H9 (cell line): Measurements from ENCODE around the gene NECAB2. TPM values are rescaled to one million over a fixed set of nuclear protein-coding genes. Genes with fewer than 3 reads are reported as not detected.

Experiments
- DNase-seq: peaks from one replicate; pipeline ENCODE4 v3.0.0-alpha.2; 2017
- H2AFZ ChIP-seq: one replicate; pipeline ENCODE4 v1.6.1; 2013; ENCODE audit warnings: mild to moderate bottlenecking, low read length, control low read depth, moderate library complexity
- H2AK5ac ChIP-seq: 2 replicates; pipeline ENCODE4 v1.6.1; 2013; ENCODE audit warnings: low read length, control low read depth, mixed read lengths; ENCODE audit not compliant: insufficient read length
- H2BK120ac ChIP-seq: one replicate; pipeline ENCODE4 v1.6.1; 2013; ENCODE audit warnings: low read depth, mild to moderate bottlenecking, low read length, control low read depth, inconsistent platforms; ENCODE audit not compliant: poor library complexity, severe bottlenecking
- H2BK12ac ChIP-seq: 2 replicates; pipeline ENCODE4 v1.6.1; 2013; ENCODE audit warnings: low read length, control low read depth, mixed read lengths, low read depth; ENCODE audit not compliant: insufficient read length
- H2BK15ac ChIP-seq: 2 replicates; pipeline ENCODE4 v1.6.1; 2013; ENCODE audit warnings: low read depth, low read length, control low read depth
- H2BK20ac ChIP-seq: one replicate; pipeline ENCODE4 v1.6.1; 2013; ENCODE audit warnings: low read depth, mild to moderate bottlenecking, low read length, control low read depth, inconsistent platforms; ENCODE audit not compliant: poor library complexity, severe bottlenecking
- H2BK5ac ChIP-seq: 2 replicates; pipeline ENCODE4 v1.6.1; 2013; ENCODE audit warnings: low read length, control low read depth, mixed read lengths; ENCODE audit not compliant: insufficient read length
- H3K14ac ChIP-seq: 2 replicates; pipeline ENCODE4 v1.6.1; 2013; ENCODE audit warnings: low read length, control low read depth; ENCODE audit not compliant: insufficient read depth
- H3K18ac ChIP-seq: 2 replicates; pipeline ENCODE4 v1.6.1; 2013; ENCODE audit warnings: low read depth, mild to moderate bottlenecking, mixed read lengths, low read length, control low read depth; ENCODE audit not compliant: insufficient read length
- H3K23ac ChIP-seq: 2 replicates; pipeline ENCODE4 v1.6.1; 2013; ENCODE audit warnings: low read length, control low read depth, mixed read lengths, low read depth; ENCODE audit not compliant: insufficient read length
- H3K23me2 ChIP-seq: 2 replicates; pipeline ENCODE4 v1.6.1; 2013; ENCODE audit warnings: low read depth, mild to moderate bottlenecking, mixed read lengths, low read length, control low read depth; ENCODE audit not compliant: insufficient read length, poor library complexity, severe bottlenecking
- H3K27ac ChIP-seq: 2 replicates; pipeline ENCODE4 v1.5.1; 2013; ENCODE audit warnings: low read length, control low read depth, mixed read lengths, low read depth; ENCODE audit not compliant: insufficient read length
- H3K27me3 ChIP-seq: 2 replicates; pipeline ENCODE4 v1.6.1; 2013; ENCODE audit warnings: low read length, control low read depth, inconsistent platforms; ENCODE audit not compliant: insufficient read depth
- H3K4ac ChIP-seq: 2 replicates; pipeline ENCODE4 v1.6.1; 2013; ENCODE audit warnings: low read depth, mild to moderate bottlenecking, control low read depth, inconsistent platforms, low read length, moderate library complexity
- H3K4me1 ChIP-seq: 2 replicates; pipeline ENCODE4 v1.6.1; 2013; ENCODE audit warnings: low read length, control low read depth, inconsistent platforms; ENCODE audit not compliant: insufficient read depth
- H3K4me2 ChIP-seq: 2 replicates; pipeline ENCODE4 v1.6.1; 2013; ENCODE audit warnings: low read length, control low read depth, mixed read lengths; ENCODE audit not compliant: insufficient read length, insufficient read depth
- H3K56ac ChIP-seq: 2 replicates; pipeline ENCODE4 v1.6.1; 2013; ENCODE audit warnings: low read depth, mild to moderate bottlenecking, mixed read lengths, low read length, control low read depth; ENCODE audit not compliant: insufficient read length
- H3K79me1 ChIP-seq: 2 replicates; pipeline ENCODE4 v1.6.1; 2013; ENCODE audit warnings: low read depth, mild to moderate bottlenecking, moderate library complexity, low read length, control low read depth, inconsistent platforms; ENCODE audit not compliant: insufficient read depth, poor library complexity, severe bottlenecking
- H3K79me2 ChIP-seq: 2 replicates; pipeline ENCODE4 v1.6.1; 2013; ENCODE audit warnings: low read length, control low read depth, inconsistent platforms; ENCODE audit not compliant: insufficient read depth
- H3K9ac ChIP-seq: 2 replicates; pipeline ENCODE4 v1.6.1; 2013; ENCODE audit warnings: low read length, control low read depth, mixed read lengths; ENCODE audit not compliant: insufficient read length; ENCODE audit errors: extremely low read depth
- H3K9me3 ChIP-seq: one replicate; pipeline ENCODE4 v1.6.1; 2013; ENCODE audit warnings: low read depth, low read length, inconsistent platforms; ENCODE audit not compliant: control insufficient read depth
- H3T11ph ChIP-seq: one replicate; pipeline ENCODE4 v1.6.1; 2013; ENCODE audit warnings: mild to moderate bottlenecking, low read length, control low read depth, inconsistent platforms
- H4K20me1 ChIP-seq: one replicate; pipeline ENCODE4 v1.6.1; 2013; ENCODE audit not compliant: control insufficient read depth, insufficient read length, insufficient read depth
- H4K5ac ChIP-seq: 2 replicates; pipeline ENCODE4 v1.6.1; 2013; ENCODE audit warnings: low read depth, mild to moderate bottlenecking, mixed read lengths, low read length, control low read depth; ENCODE audit not compliant: insufficient read length
- H4K8ac ChIP-seq: replicated peaks from 2 replicates; pipeline ENCODE4 v1.6.1; 2013; ENCODE audit warnings: low read length, control low read depth, mixed read lengths, low read depth; ENCODE audit not compliant: insufficient read length
- H4K91ac ChIP-seq: 2 replicates; pipeline ENCODE4 v1.6.1; 2013; ENCODE audit warnings: low read depth, mild to moderate bottlenecking, moderate library complexity, mixed read lengths, low read length, control low read depth; ENCODE audit not compliant: insufficient read length
- H3K27ac Mint-ChIP-seq, 3 experiments: 2 replicates in 2 of 3; 3 replicates in 1 of 3; pipeline ENCODE4 v1.8.0; 2020 to 2021; ENCODE audit warnings: mixed read lengths in 3 of 3, mild to moderate bottlenecking in 1 of 3, moderate library complexity in 1 of 3
- H3K27me3 Mint-ChIP-seq: 2 replicates; pipeline ENCODE4 v1.8.0; 2021; ENCODE audit warnings: low read depth, mild to moderate bottlenecking, moderate library complexity, mixed read lengths
- H3K36me3 Mint-ChIP-seq, 3 experiments: 2 replicates in 2 of 3; 3 replicates in 1 of 3; pipeline ENCODE4 v1.8.0; 2020 to 2021; ENCODE audit warnings: low read depth in 3 of 3, mixed read lengths in 3 of 3; ENCODE audit not compliant: insufficient read depth in 1 of 3
- H3K4me1 Mint-ChIP-seq, 2 experiments: 2 replicates each; pipeline ENCODE4 v1.8.0; 2020; ENCODE audit warnings: mixed read lengths in 2 of 2
- H3K4me3 Mint-ChIP-seq, 2 experiments: 2 replicates in 1 of 2; 3 replicates in 1 of 2; pipeline ENCODE4 v1.8.0; 2020 to 2021; ENCODE audit warnings: mild to moderate bottlenecking in 2 of 2, mixed read lengths in 2 of 2, moderate library complexity in 1 of 2
- H3K9me3 Mint-ChIP-seq, 2 experiments: 2 replicates in 1 of 2; 3 replicates in 1 of 2; pipeline ENCODE4 v1.8.0; 2020; ENCODE audit warnings: mild to moderate bottlenecking in 2 of 2, mixed read lengths in 2 of 2, moderate library complexity in 1 of 2
- WGBS: extraction: QIAGEN DNeasy Blood & Tissue Kit; methylation state at CpG from one replicate; pipeline ENCODE4 v1.1.7; 2013; ENCODE audit warnings: missing lambda C conversion rate, low lambda C conversion rate, mixed read lengths; ENCODE audit not compliant: insufficient read length; ENCODE audit errors: extremely low coverage; 5-methylcytosine and 5-hydroxymethylcytosine counted together
- total RNA-seq: library from RNA; stranded (reverse); gene quantifications from 2 replicates; pipeline ENCODE4 v1.2.1, GENCODE V29; 2021
- TF ChIP-seq, protein P1 (sequence below): fragments of 200-600 bp; sonication (generic); conservative IDR thresholded peaks from 3 replicates; pipeline ENCODE4 v1.8.0; 2021; ENCODE audit warnings: antibody characterized with exemption, mild to moderate bottlenecking

NECAB2 gene
- total RNA-seq, 1 experiment from 2014 or later: 12.6 TPM

DNA sequence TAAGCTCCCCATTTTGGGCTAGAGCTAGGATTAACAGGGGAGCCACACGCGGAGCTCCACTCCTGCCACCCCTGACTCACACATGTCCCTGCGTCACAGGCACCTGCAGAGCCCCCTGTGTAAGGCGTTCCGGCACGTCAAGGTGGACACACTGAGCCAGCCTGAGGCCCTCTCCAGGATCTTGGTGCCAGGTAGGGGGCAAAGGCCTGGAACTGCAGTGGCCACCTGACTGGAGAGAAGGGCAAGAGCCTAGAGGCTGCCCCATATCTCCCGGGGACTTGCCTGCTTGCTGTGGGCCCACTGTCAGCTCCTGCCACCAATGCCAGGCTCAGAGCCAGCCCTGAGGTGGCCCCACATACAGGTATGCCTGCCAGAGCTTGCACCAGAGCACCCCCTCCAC is 33.7 kb downstream of the NECAB2 start:
- H3K27ac Mint-ChIP-seq: peak overlapping the region in 1 of 3 experiments; percentile 80; a peak in 1 of 7 replicates
- no peak for DNase-seq

More for the DNA sequence above, 33.7 kb downstream of the NECAB2 start:
- H3K18ac ChIP-seq: no peak overlapping the region
- no peaks in the 10 kb centered on the region for H3K79me2 ChIP-seq
- H3K56ac ChIP-seq: no peak overlapping the region
- no peaks in the 10 kb centered on the region for H3K79me1 ChIP-seq
- no peak overlapping the region for H4K8ac ChIP-seq
- Mint-ChIP-seq H3K27me3 (peaks cover 13% of the 10 kb centered on the region), H3K4me1 (peaks cover 2 to 13% of the 10 kb centered on the region in 2 experiments; a peak in 3 of 4 replicates), H3K9me3 (no peaks in the 10 kb centered on the region), H3K4me3 (no peak overlapping the region), H3K36me3 (0 out of 7 replicates have a peak, but pooled peaks cover 0 to under 1% (median 0%) of the 10 kb centered on the region in 3 experiments)
- no peak overlapping the region for H2BK12ac ChIP-seq
- no peak overlapping the region for H2BK20ac ChIP-seq
- H4K20me1 ChIP-seq: no peaks in the 10 kb centered on the region
- no peaks in the 10 kb centered on the region for H3K9me3 ChIP-seq
- H3K27ac ChIP-seq: no peak overlapping the region
- no peak overlapping the region for H4K5ac ChIP-seq
- H2BK120ac ChIP-seq: no peak overlapping the region
- no peak overlapping the region for H3K4me2 ChIP-seq
- no peaks in the 10 kb centered on the region for H3K4me1 ChIP-seq
- no peak overlapping the region for H4K91ac ChIP-seq
- no peak overlapping the region for H3K9ac ChIP-seq
- no peak overlapping the region for H2BK15ac ChIP-seq
- no peak overlapping the region for H3T11ph ChIP-seq
- H3K23ac ChIP-seq: no peak overlapping the region
- H2BK5ac ChIP-seq: no peak overlapping the region
- no peaks in the 10 kb centered on the region for H3K23me2 ChIP-seq
- TF ChIP-seq, protein P1, sequence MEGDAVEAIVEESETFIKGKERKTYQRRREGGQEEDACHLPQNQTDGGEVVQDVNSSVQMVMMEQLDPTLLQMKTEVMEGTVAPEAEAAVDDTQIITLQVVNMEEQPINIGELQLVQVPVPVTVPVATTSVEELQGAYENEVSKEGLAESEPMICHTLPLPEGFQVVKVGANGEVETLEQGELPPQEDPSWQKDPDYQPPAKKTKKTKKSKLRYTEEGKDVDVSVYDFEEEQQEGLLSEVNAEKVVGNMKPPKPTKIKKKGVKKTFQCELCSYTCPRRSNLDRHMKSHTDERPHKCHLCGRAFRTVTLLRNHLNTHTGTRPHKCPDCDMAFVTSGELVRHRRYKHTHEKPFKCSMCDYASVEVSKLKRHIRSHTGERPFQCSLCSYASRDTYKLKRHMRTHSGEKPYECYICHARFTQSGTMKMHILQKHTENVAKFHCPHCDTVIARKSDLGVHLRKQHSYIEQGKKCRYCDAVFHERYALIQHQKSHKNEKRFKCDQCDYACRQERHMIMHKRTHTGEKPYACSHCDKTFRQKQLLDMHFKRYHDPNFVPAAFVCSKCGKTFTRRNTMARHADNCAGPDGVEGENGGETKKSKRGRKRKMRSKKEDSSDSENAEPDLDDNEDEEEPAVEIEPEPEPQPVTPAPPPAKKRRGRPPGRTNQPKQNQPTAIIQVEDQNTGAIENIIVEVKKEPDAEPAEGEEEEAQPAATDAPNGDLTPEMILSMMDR: no peak
- no peak overlapping the region for H3K4ac ChIP-seq
- H2AFZ ChIP-seq: no peak overlapping the region
- no peaks in the 10 kb centered on the region for H3K27me3 ChIP-seq
- no peak overlapping the region for H2AK5ac ChIP-seq
- H3K14ac ChIP-seq: no peak overlapping the region; the same call in 1 of the 2 replicates
- WGBS: no CpG with 5 or more reads among the region's 7 CpGs
